Stomach smooth muscle (tissue), 2 donors: ENCODE data around the gene PURB.

Source experiments
- H3K27ac ChIP-seq: one replicate; pipeline ENCODE4 v1.7.0; 2013; ENCODE audit warnings: mild to moderate bottlenecking, low read length, inconsistent platforms
- H3K27me3 ChIP-seq, 2 donors: one replicate each; pipeline ENCODE4 v1.7.0; 2013; ENCODE audit warnings: low read length in 2 of 2; ENCODE audit not compliant: insufficient read depth in 2 of 2, control insufficient read depth in 1 of 2
- H3K36me3 ChIP-seq, 2 donors: one replicate each; pipeline ENCODE4 v1.7.0; 2013; ENCODE audit warnings: low read length in 2 of 2; ENCODE audit not compliant: control insufficient read depth in 2 of 2, insufficient read depth in 2 of 2
- H3K4me1 ChIP-seq: one replicate; pipeline ENCODE4 v1.7.0; 2013; ENCODE audit warnings: low read length; ENCODE audit not compliant: control insufficient read depth, insufficient read depth
- H3K4me3 ChIP-seq, 2 donors: one replicate each; pipeline ENCODE4 v1.7.0; 2013; ENCODE audit warnings: low read length in 2 of 2
- H3K9ac ChIP-seq, 2 donors: one replicate each; pipeline ENCODE4 v1.7.0; 2013; ENCODE audit warnings: low read length in 2 of 2, mild to moderate bottlenecking in 1 of 2
- H3K9me3 ChIP-seq, 2 donors: one replicate each; pipeline ENCODE4 v1.7.0; 2013; ENCODE audit warnings: low read length in 2 of 2; ENCODE audit not compliant: control insufficient read depth in 2 of 2
- donor health status: healthy.
- donor health status: Pancreatic carcinoma.

Gene PURB

DNA sequence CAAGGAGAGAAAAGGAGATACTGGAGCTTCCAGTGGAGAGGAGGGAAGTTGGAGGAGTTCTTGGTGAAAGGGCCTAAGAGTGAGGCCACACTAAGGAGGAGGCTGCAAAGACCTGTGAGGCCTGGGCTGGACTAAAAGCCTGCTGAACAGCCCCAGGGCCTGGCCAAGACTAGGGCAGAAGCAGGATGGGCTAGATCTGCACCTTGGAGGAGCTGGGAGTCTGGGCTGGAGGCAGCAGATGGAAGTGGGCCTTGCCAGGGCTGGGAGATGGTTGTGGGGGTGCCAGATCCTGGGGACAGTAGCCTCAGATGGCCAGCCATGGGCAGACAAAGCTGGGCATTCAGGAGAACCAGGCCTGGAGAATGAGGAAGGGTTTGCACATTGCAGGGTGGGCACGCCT is 6.5 kb upstream of the PURB start:
- Histone ChIP-seq H3K36me3 (no peaks in the 10 kb centered on the region), H3K9me3 (no peaks in the 10 kb centered on the region), H3K4me3 (no peak overlapping the region), H3K4me1 (no peaks in the 10 kb centered on the region), H3K27ac (no peak overlapping the region), H3K27me3 (no peaks in the 10 kb centered on the region), H3K9ac (no peak overlapping the region)

DNA sequence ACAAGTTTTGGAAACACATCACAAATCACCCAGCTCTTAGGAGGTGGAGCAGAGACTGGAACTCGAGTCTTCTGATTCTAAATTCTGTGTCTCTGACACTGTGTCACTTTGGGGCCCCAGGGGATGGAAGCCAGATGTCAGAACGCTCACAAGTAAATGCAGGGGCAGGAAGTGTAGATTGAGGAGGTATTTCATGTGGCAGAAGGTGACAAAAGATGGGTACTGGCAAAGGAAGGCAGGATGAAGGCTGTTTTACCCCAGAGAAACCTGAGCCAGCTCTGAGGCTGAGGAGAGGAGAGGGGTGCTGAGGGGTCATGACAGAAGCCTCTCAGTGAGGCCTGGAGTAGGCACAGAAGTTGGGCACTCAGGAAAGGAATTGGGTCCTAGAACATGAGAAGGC is 6.0 kb upstream of the PURB start:
- Histone ChIP-seq H3K4me1 (no peaks in the 10 kb centered on the region), H3K36me3 (no peaks in the 10 kb centered on the region), H3K27ac (no peak overlapping the region), H3K9me3 (no peaks in the 10 kb centered on the region), H3K4me3 (no peak overlapping the region), H3K27me3 (no peaks in the 10 kb centered on the region), H3K9ac (no peak overlapping the region)

DNA sequence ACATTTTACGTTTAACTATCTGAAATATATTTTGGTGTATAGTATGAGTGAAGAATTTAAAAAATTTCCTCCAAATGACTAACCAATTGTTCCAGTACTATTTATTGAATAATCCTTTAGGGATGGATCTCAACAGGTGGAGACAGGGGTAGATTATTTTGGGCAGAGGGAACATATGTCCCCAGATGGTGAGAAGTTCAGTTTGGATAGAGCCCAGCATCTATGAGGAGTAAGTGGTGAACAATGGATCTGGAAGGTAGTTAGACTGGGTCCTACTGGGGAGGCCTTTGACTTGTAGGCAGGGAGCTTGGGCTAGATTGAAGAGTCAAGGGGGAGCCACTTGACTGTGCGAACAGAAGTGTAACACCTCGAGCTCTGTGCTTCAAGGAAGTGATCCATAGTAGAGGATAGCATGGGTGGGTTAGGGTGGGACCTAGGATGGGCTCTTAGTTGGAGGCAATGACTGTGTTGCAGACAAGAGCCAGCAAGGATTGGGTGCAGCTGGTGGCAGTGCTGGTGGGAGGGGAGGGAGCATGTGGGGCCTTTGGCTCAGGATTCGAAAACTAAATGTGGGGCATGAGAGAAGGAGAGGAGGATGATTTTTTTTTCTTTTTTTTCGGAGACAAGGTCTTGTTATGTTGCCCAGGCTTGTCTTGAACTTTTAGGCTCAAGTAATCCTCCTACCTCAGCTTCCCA is 3.9 kb upstream of the PURB start:
- Histone ChIP-seq H3K36me3 (no peaks in the 10 kb centered on the region), H3K27me3 (no peaks in the 10 kb centered on the region), H3K9me3 (no peaks in the 10 kb centered on the region), H3K4me3 (no peak overlapping the region), H3K27ac (no peak overlapping the region), H3K4me1 (peaks cover 9% of the 10 kb centered on the region), H3K9ac (no peak overlapping the region)

DNA sequence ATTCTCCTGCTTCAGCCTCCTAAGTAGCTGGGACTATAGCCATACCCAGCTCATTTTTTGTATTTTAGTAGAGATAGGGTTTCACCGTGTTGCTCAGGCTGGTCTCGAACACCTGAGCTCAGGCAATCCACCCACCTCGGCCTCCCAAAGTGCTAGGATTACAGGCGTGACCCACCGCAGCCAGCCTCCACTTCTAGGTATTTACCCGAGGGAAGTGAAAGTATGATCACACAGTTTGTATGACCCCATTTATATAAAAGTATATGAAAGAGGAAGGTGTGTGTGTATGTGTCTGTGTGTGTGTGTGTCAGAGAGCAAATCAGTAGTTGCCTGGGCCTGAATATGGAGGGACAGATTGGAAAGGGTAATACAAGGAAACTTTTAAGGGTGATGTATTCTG is 2.0 kb upstream of the PURB start:
- Histone ChIP-seq H3K27ac (no peak overlapping the region), H3K9me3 (no peaks in the 10 kb centered on the region), H3K27me3 (no peaks in the 10 kb centered on the region), H3K4me3 (no peak overlapping the region), H3K4me1 (peaks cover 18% of the 10 kb centered on the region), H3K9ac (no peak overlapping the region), H3K36me3 (peaks cover 0 to 2% of the 10 kb centered on the region in 2 donors)

DNA sequence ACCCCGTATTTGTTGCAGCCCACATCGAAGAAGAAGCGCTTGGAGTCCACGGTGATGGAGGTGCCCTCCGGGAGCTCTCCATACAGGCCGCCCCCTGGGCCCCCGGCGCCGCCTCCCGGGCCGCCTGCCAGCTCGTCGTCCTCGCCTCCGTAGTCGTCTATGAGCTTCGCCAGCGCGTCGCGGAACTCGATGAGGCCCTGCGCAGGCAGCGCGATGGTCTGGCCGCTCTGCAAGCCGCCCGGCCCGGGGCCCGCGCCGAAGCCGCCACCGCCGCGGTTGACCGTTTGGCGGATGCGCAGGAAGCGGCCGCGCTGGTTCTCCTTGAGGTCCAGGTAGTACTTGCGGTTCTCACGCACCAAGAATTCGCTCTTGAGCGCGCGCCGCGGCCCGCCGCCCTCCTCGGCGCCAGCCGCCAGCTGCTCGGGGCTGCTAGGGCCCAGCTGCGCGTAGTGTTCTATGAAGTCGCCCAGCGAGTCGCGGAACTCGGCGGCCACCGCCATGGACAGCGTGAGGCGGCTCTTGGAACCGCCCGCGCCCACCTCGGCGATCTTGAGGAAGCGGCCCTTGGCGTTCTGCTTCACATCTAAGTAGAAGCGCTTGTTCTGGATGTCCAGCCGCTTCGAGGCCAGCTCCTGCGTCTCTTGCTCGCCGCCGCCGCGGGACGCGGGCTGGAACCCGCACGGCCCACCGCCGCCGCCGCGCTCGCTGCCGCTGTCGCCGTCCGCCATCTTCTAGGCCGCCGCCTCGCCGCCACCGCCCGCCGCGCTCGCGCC is 523 bp downstream of the PURB start:
- peaks cover 2 to 3% of the 10 kb centered on the region in 2 donors for H3K36me3 ChIP-seq
- peak overlapping the region; percentile 89 for H3K27ac ChIP-seq
- H3K27me3 ChIP-seq: no peaks in the 10 kb centered on the region
- peak overlapping the region; percentile 61 to 92 for H3K4me3 ChIP-seq
- peak overlapping the region; percentile 75 to 93 for H3K9ac ChIP-seq
- H3K9me3 ChIP-seq: no peaks in the 10 kb centered on the region
- H3K4me1 ChIP-seq: peaks cover 26% of the 10 kb centered on the region

- no peaks in the 10 kb centered on the region for H3K27me3 ChIP-seq
- peaks cover 26% of the 10 kb centered on the region for H3K4me1 ChIP-seq
- H3K27ac ChIP-seq: peak overlapping the region; percentile 89
- H3K36me3 ChIP-seq: peaks cover 2 to 3% of the 10 kb centered on the region in 2 donors
- H3K9ac ChIP-seq: peak overlapping the region; percentile 75 to 93
- H3K4me3 ChIP-seq: peak overlapping the region; percentile 61 to 92
- H3K9me3 ChIP-seq: no peaks in the 10 kb centered on the region
These were observed 1.2 kb downstream of the PURB start for GRCh38 chr7:44883961-44884620.

DNA sequence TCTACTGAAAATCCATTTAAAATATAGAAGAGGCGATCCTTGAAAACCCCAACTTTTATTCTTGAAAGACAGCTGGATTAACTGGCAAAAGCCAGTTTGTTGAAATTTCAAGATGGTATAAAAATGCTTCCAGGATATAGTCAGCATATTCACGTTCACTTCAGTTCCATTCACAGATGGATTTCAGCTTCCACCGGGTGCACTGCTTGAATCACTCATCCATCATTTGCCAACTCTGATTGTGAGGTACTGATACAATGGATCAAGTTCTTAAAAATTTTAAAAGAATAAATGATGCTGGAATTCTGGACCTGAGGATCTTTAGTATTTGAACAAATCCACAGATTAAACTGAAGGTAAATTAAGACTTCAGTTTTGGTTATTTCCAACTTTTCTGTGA is 2.4 kb downstream of the PURB start:
- H3K4me1 ChIP-seq: peaks cover 26% of the 10 kb centered on the region
- H3K36me3 ChIP-seq: peaks cover 2 to 3% of the 10 kb centered on the region in 2 donors
- no peaks in the 10 kb centered on the region for H3K9me3 ChIP-seq
- H3K4me3 ChIP-seq: peak overlapping the region; percentile 66 to 92
- H3K27ac ChIP-seq: no peak overlapping the region
- peak overlapping the region in 1 of 2 donors; percentile 1 for H3K9ac ChIP-seq
- H3K27me3 ChIP-seq: no peaks in the 10 kb centered on the region

GRCh38 chr7:44881610-44882009 is 3.7 kb downstream of the PURB start:
- peaks cover 26% of the 10 kb centered on the region for H3K4me1 ChIP-seq
- peak overlapping the region in 1 of 2 donors; percentile 17 for H3K9ac ChIP-seq
- H3K27me3 ChIP-seq: no peaks in the 10 kb centered on the region
- peaks cover 2 to 3% of the 10 kb centered on the region in 2 donors for H3K36me3 ChIP-seq
- no peak overlapping the region for H3K27ac ChIP-seq
- H3K4me3 ChIP-seq: peak overlapping the region; percentile 66 to 92
- no peaks in the 10 kb centered on the region for H3K9me3 ChIP-seq

DNA sequence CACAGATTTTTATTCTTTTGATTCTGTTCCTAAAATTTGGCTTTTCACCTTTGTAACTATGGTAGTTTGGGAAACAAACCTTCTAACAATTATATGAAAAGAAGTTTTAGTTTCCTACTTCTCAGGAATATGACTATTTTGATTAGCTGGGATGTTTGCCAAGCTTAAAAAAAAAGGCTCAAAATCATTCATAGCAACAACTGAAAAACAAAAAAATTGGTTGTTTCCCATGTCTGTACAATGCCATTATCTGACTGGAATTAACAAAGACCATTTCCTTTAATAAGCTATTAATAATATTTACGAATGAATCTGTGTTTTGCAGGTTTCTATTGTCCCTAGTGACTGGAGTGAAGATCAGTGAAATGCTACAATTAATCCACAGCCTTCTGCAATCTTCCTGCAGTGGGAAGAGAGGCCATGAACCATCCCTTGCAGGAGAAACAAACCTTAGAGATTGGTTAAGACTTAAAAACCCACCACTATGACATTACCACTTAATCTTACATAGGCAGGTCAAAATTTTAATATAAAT is 4.2 kb downstream of the PURB start:
- Histone ChIP-seq H3K4me1 (peaks cover 26% of the 10 kb centered on the region), H3K36me3 (peaks cover 2 to 3% of the 10 kb centered on the region in 2 donors), H3K9ac (peak overlapping the region in 1 of 2 donors; percentile 43), H3K9me3 (no peaks in the 10 kb centered on the region), H3K27ac (no peak overlapping the region), H3K4me3 (peak overlapping the region; percentile 66 to 92), H3K27me3 (no peaks in the 10 kb centered on the region)

GRCh38 chr7:44880317-44881018 is 4.9 kb downstream of the PURB start:
- peak overlapping the region; percentile 66 to 92 for H3K4me3 ChIP-seq
- peak overlapping the region in 1 of 2 donors; percentile 43 for H3K9ac ChIP-seq
- H3K9me3 ChIP-seq: no peaks in the 10 kb centered on the region
- H3K4me1 ChIP-seq: peaks cover 22% of the 10 kb centered on the region
- H3K27ac ChIP-seq: no peak overlapping the region
- H3K36me3 ChIP-seq: peaks cover 2 to 3% of the 10 kb centered on the region in 2 donors
- no peaks in the 10 kb centered on the region for H3K27me3 ChIP-seq
